Hepatocyte (in vitro differentiated cells): ENCODE measurements around the gene DPYD. TPM values are rescaled to one million over a fixed set of nuclear protein-coding genes. Genes with fewer than 3 reads are reported as not detected.

Experiments used
- DNase-seq: peaks from one replicate; pipeline ENCODE4 v3.0.0-alpha.2; 2016; ENCODE audit warnings: low spot score
- H2AFZ ChIP-seq: fragments of 200-600 bp; sonication (generic); 2 replicates; pipeline ENCODE4 v1.6.0; 2016; ENCODE audit warnings: antibody characterized with exemption, mild to moderate bottlenecking
- H3K27ac ChIP-seq: fragments of 200-600 bp; sonication (generic); 2 replicates; pipeline ENCODE4 v1.5.1; 2016; ENCODE audit warnings: mild to moderate bottlenecking
- H3K27me3 ChIP-seq: fragments of 200-600 bp; sonication (generic); 2 replicates; pipeline ENCODE4 v1.6.1; 2016
- H3K36me3 ChIP-seq: fragments of 200-600 bp; sonication (generic); replicated peaks from 2 replicates; pipeline ENCODE4 v1.5.1; 2016; ENCODE audit warnings: low read depth; ENCODE audit not compliant: insufficient read depth
- H3K4me1 ChIP-seq: fragments of 200-600 bp; sonication (generic); 2 replicates; pipeline ENCODE4 v1.5.1; 2016; ENCODE audit warnings: mild to moderate bottlenecking, moderate library complexity; ENCODE audit not compliant: insufficient read depth
- H3K4me2 ChIP-seq: fragments of 200-600 bp; sonication (generic); 2 replicates; pipeline ENCODE4 v1.6.0; 2016
- H3K4me3 ChIP-seq: fragments of 200-600 bp; sonication (generic); 2 replicates; pipeline ENCODE4 v1.5.1; 2016; ENCODE audit warnings: mild to moderate bottlenecking
- H3K79me2 ChIP-seq: fragments of 200-600 bp; sonication (generic); 2 replicates; pipeline ENCODE4 v1.6.0; 2017; ENCODE audit warnings: mild to moderate bottlenecking
- H3K9me2 ChIP-seq: fragments of 200-600 bp; sonication (generic); replicated peaks from 2 replicates; pipeline ENCODE4 v1.6.0; 2017; ENCODE audit warnings: mild to moderate bottlenecking; ENCODE audit not compliant: insufficient read depth
- H3K9me3 ChIP-seq: fragments of 200-600 bp; sonication (generic); 2 replicates; pipeline ENCODE4 v1.5.1; 2016; ENCODE audit warnings: low read depth, mild to moderate bottlenecking
- H4K20me1 ChIP-seq: fragments of 200-600 bp; sonication (generic); 2 replicates; pipeline ENCODE4 v1.6.0; 2016; ENCODE audit warnings: mild to moderate bottlenecking; ENCODE audit not compliant: insufficient read depth, poor library complexity, severe bottlenecking
- EZH2 ChIP-seq: fragments of 200-600 bp; sonication (generic); IDR thresholded peaks from 2 replicates; pipeline ENCODE4 v1.6.1; 2016; ENCODE audit warnings: antibody characterized with exemption, mild to moderate bottlenecking, borderline replicate concordance
- EZH2phosphoT487 ChIP-seq: fragments of 200-600 bp; sonication (generic); IDR thresholded peaks from one replicate; pipeline ENCODE4 v1.6.1; 2018; ENCODE audit warnings: antibody characterized with exemption, mild to moderate bottlenecking, low read depth, moderate library complexity; ENCODE audit not compliant: unreplicated experiment, severe bottlenecking
- WGBS: methylation state at CpG from one replicate; pipeline ENCODE4 v1.1.6; 2016; ENCODE audit warnings: low lambda C conversion rate; ENCODE audit errors: missing lambda C conversion rate; 5-methylcytosine and 5-hydroxymethylcytosine counted together
- polyA plus RNA-seq: library from polyadenylated mRNA; unstranded; fragments of >200 nt; fragmentation: Nextera tagmentation; extraction: Ambion mirVana; gene quantifications from 2 replicates; pipeline ENCODE4 v1.2.1, GENCODE V29; 2016
- total RNA-seq: library from RNA; depleted of rRNA; stranded (reverse); fragments of >200 nt; gene quantifications from 2 replicates; pipeline ENCODE4 v1.2.3, GENCODE V29; 2014
- TF ChIP-seq, protein P1 (sequence below): fragments of 200-600 bp; sonication (generic); IDR thresholded peaks from 2 replicates; pipeline ENCODE4 v1.5.1; 2016; ENCODE audit warnings: antibody characterized with exemption, mild to moderate bottlenecking; ENCODE audit not compliant: poor library complexity

Gene DPYD
- total and polyA plus RNA-seq, 2 experiments from 2014 or later = 7.5 to 21.8 TPM

DNA sequence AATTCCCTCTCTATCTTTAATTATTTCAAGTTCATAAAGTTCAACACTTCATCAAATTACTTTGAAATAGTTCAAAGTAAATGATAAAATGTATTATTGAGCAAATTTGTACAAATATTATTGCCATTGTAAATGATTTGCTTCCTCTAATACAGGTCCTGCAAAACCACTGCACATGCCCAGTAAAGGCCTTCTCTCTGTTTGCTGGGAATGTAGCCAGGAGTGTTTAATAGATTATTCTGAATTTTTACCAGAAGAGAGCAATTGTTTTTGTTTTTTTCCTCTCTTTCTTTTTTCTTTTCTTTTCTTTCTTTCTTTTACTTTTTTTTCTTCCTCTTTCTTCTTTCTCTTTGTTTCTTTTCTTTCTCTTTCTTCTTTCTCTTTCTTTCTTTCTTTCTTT, 713.0 kb downstream of the DPYD start:
- Histone ChIP-seq H3K27ac (no peak overlapping the region), H3K79me2 (no peaks in the 10 kb centered on the region), H3K9me2 (no peaks in the 10 kb centered on the region), H3K9me3 (no peaks in the 10 kb centered on the region), H3K36me3 (no peaks in the 10 kb centered on the region), H3K4me1 (no peaks in the 10 kb centered on the region), H2AFZ (no peak overlapping the region), H3K27me3 (no peaks in the 10 kb centered on the region), H4K20me1 (no peaks in the 10 kb centered on the region), H3K4me2 (no peak overlapping the region), H3K4me3 (no peak overlapping the region)
- DNase-seq = no peak
- TF ChIP-seq EZH2 = no peak
- TF ChIP-seq, protein P1, sequence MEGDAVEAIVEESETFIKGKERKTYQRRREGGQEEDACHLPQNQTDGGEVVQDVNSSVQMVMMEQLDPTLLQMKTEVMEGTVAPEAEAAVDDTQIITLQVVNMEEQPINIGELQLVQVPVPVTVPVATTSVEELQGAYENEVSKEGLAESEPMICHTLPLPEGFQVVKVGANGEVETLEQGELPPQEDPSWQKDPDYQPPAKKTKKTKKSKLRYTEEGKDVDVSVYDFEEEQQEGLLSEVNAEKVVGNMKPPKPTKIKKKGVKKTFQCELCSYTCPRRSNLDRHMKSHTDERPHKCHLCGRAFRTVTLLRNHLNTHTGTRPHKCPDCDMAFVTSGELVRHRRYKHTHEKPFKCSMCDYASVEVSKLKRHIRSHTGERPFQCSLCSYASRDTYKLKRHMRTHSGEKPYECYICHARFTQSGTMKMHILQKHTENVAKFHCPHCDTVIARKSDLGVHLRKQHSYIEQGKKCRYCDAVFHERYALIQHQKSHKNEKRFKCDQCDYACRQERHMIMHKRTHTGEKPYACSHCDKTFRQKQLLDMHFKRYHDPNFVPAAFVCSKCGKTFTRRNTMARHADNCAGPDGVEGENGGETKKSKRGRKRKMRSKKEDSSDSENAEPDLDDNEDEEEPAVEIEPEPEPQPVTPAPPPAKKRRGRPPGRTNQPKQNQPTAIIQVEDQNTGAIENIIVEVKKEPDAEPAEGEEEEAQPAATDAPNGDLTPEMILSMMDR = no peak
- no peak for TF ChIP-seq EZH2phosphoT487

- 65% methylated on average over 1 of the region's 1 CpG for WGBS
- Histone ChIP-seq H3K27ac (no peak overlapping the region), H3K4me1 (no peaks in the 10 kb centered on the region), H3K4me3 (no peak overlapping the region), H3K9me3 (no peaks in the 10 kb centered on the region), H4K20me1 (no peaks in the 10 kb centered on the region), H3K36me3 (no peaks in the 10 kb centered on the region), H3K27me3 (no peaks in the 10 kb centered on the region), H2AFZ (no peak overlapping the region), H3K4me2 (no peak overlapping the region), H3K9me2 (no peaks in the 10 kb centered on the region), H3K79me2 (no peaks in the 10 kb centered on the region)
- DNase-seq = no peak
- no peak for TF ChIP-seq EZH2phosphoT487
- TF ChIP-seq, protein P1 = no peak
- TF ChIP-seq EZH2 = no peak
Observed at GRCh38 chr1:97204468-97204867, 716.4 kb downstream of the DPYD start.

DNA sequence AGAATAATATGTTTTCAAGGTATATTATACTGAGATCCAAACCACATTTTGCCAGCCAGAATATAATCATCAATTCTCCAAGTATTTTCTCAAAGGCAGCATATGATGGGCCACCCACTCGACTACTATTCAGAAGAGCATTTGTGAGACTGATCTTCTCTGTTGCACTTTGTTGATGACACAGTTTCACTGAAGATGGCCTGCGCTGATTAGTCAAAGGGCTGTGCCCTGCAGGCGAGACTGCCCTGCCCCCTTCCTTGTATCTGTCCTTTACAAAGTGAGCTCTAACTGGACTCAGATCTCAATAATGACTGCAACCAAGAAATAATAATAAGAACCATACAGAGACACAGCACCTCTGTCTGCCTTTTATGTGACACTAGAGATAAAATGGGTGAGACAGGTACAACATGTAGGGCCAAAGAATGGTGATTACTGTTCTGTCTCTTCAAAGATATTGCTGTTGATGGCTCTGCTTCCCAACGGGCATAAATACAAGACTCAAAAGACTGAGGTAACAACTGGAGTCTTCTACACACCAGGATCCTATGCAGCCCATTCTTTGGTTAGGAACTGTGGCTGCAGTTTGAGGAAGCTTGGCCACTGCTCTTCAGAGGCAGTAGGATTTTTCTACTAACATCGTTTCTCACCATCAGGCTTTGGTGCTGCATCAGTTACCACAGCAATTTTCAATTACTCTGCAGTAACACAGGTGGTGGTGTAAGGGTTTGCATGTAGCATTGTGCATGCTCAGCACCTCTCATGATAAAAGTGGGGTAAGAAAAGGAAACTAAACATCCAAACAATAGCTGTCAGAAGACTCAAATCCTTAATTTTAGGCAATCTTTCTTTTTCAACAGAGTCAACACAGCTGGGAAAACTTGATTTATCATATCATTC, 718.1 kb downstream of the DPYD start:
- 59% methylated on average over 5 of the region's 5 CpGs for WGBS
- H2AFZ ChIP-seq = no peak overlapping the region
- H4K20me1 ChIP-seq = no peaks in the 10 kb centered on the region

More for the DNA sequence above, 718.1 kb downstream of the DPYD start:
- Histone ChIP-seq H3K79me2 (no peaks in the 10 kb centered on the region), H3K9me2 (no peaks in the 10 kb centered on the region), H3K36me3 (no peaks in the 10 kb centered on the region), H3K27ac (no peak overlapping the region), H3K4me2 (no peak overlapping the region), H3K4me3 (no peak overlapping the region), H3K27me3 (no peaks in the 10 kb centered on the region), H3K4me1 (no peaks in the 10 kb centered on the region), H3K9me3 (no peaks in the 10 kb centered on the region)
- DNase-seq = no peak
- TF ChIP-seq, protein P1 = no peak
- TF ChIP-seq EZH2 (no peak), EZH2phosphoT487 (no peak)
